Measurements from ENCODE around the gene ITIH6. TPM values are rescaled to one million over a fixed set of nuclear protein-coding genes. Genes with fewer than 3 reads are reported as not detected.

ITIH6 gene
- total RNA-seq, 1 experiment from 2014 or later, result not detected

DNA sequence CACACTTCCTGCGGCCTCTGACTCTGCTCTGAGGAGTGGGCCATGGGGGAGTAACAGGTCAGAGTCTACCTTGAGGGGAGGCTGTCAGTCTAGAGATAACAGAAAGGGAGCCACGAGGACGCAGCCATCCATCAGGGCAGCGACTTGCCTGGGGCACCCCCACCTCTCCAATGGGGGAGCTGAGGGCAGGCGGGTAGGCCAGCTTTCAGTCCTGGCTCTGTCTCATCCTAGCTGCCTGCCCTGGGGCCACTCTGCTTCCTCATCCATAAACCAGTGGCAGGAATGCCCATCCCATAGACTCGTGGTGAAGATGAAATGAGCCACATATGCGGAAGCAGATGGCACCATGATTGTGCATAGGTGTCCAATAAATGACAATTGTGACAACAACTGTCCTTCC is 22.7 kb upstream of the ITIH6 start:
- H3K4me1 ChIP-seq (replicated peaks; ENCODE audit: insufficient read depth), result no peaks in the 10 kb centered on the region
- ChIA-PET CTCF (no interaction called here), POLR2A (ENCODE audit: unreplicated experiment) (no interaction called here)
- H3K9me3 ChIP-seq (ENCODE audit: insufficient read depth, low read depth), result no peaks in the 10 kb centered on the region
- intact Hi-C loops (cut with micrococcal nuclease; ENCODE audit: unreplicated experiment), result no loop called here
- H3K27me3 ChIP-seq (ENCODE audit: insufficient read depth, low read depth), result no peaks in the 10 kb centered on the region
- no peak overlapping the region for H2AFZ ChIP-seq
- no TSS peak for BruUV-seq (replicated peaks)
- H4K20me1 ChIP-seq (ENCODE audit: insufficient read depth), result no peaks in the 10 kb centered on the region
- H3K9me2 ChIP-seq (ENCODE audit: insufficient read depth), result no peaks in the 10 kb centered on the region
- no peaks in the 10 kb centered on the region for H3K36me3 ChIP-seq (ENCODE audit: low read depth)
- no peak overlapping the region for H3K27ac ChIP-seq
- no peaks in the 10 kb centered on the region for H3K79me2 ChIP-seq (ENCODE audit: low read depth)
- no peaks in the 10 kb centered on the region for H3F3A ChIP-seq (ENCODE audit: insufficient read depth, low read depth)
- no peak overlapping the region for H3K4me3 ChIP-seq
- no peak overlapping the region for H3K4me2 ChIP-seq
- DNase-seq, result no peak
- TF ChIP-seq, protein P1, sequence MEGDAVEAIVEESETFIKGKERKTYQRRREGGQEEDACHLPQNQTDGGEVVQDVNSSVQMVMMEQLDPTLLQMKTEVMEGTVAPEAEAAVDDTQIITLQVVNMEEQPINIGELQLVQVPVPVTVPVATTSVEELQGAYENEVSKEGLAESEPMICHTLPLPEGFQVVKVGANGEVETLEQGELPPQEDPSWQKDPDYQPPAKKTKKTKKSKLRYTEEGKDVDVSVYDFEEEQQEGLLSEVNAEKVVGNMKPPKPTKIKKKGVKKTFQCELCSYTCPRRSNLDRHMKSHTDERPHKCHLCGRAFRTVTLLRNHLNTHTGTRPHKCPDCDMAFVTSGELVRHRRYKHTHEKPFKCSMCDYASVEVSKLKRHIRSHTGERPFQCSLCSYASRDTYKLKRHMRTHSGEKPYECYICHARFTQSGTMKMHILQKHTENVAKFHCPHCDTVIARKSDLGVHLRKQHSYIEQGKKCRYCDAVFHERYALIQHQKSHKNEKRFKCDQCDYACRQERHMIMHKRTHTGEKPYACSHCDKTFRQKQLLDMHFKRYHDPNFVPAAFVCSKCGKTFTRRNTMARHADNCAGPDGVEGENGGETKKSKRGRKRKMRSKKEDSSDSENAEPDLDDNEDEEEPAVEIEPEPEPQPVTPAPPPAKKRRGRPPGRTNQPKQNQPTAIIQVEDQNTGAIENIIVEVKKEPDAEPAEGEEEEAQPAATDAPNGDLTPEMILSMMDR (conservative IDR thresholded peaks at IDR 0.05), result no peak
- no peak for TF ChIP-seq EZH2 (IDR thresholded peaks at IDR 0.05; ENCODE audit: low read depth)

DNA sequence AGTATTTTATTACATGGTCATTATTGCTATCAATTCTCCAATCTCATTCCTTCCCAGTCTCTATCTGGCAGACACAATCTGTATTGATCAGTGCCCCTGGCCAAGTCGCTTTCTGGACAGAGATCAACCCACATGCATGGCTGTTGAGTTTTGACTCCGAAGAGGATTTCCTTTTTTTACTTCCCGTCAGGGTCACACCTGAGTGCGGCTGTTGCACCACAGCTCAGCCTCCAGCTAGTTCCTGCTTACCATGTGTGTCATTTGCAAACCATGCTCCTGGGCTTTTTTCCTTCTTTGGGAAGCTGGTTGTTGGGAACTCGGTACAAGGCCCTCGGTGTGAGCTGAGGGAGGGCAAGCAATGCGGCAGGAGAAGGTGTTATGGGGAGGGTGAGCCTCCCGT is 21.1 kb upstream of the ITIH6 start:
- Histone ChIP-seq H3K4me2 (no peak overlapping the region), H3F3A (ENCODE audit: insufficient read depth, low read depth) (no peaks in the 10 kb centered on the region), H3K9me3 (ENCODE audit: insufficient read depth, low read depth) (no peaks in the 10 kb centered on the region), H2AFZ (no peak overlapping the region), H3K27ac (no peak overlapping the region), H3K27me3 (ENCODE audit: insufficient read depth, low read depth) (no peaks in the 10 kb centered on the region), H3K4me1 (replicated peaks; ENCODE audit: insufficient read depth) (no peaks in the 10 kb centered on the region), H3K4me3 (no peak overlapping the region), H3K79me2 (ENCODE audit: low read depth) (no peaks in the 10 kb centered on the region), H4K20me1 (ENCODE audit: insufficient read depth) (no peaks in the 10 kb centered on the region), H3K36me3 (ENCODE audit: low read depth) (no peaks in the 10 kb centered on the region), H3K9me2 (ENCODE audit: insufficient read depth) (no peaks in the 10 kb centered on the region)
- intact Hi-C loops (cut with micrococcal nuclease; ENCODE audit: unreplicated experiment), result no loop called here
- no peak for DNase-seq
- BruUV-seq (replicated peaks), result no TSS peak
- CTCF ChIA-PET, result no interaction called here
- POLR2A ChIA-PET (ENCODE audit: unreplicated experiment), result no interaction called here
- TF ChIP-seq, protein P1 (conservative IDR thresholded peaks at IDR 0.05), result no peak
- no peak for TF ChIP-seq EZH2 (IDR thresholded peaks at IDR 0.05; ENCODE audit: low read depth)

DNA sequence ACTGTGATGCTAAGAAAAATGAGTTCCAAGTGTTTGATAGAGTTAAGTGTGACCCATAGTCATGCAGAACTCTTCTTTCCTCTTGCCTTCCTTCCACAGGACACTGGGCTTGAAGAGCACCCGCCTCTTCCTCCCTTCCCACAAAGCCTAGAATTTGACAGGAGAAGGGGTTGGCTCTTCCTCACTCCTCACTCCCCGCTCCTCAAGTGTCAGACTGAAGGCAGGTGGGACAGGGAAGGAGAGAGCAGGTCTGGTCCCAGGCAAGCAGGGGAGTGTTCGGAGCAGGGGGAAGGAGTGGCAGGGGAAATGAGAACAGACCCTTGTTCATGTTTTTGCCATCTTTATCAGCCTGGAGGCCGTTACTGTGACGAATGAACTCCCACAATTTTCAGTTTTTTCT is 20.2 kb upstream of the ITIH6 start:
- no peak overlapping the region for H3K27ac ChIP-seq
- no peaks in the 10 kb centered on the region for H3F3A ChIP-seq (ENCODE audit: insufficient read depth, low read depth)
- H4K20me1 ChIP-seq (ENCODE audit: insufficient read depth), result no peaks in the 10 kb centered on the region
- no peak overlapping the region for H2AFZ ChIP-seq
- no peaks in the 10 kb centered on the region for H3K9me2 ChIP-seq (ENCODE audit: insufficient read depth)
- TF ChIP-seq, protein P1 (conservative IDR thresholded peaks at IDR 0.05), result no peak
- no peak for TF ChIP-seq EZH2 (IDR thresholded peaks at IDR 0.05; ENCODE audit: low read depth)
- BruUV-seq (replicated peaks), result no TSS peak
- no peaks in the 10 kb centered on the region for H3K4me1 ChIP-seq (replicated peaks; ENCODE audit: insufficient read depth)
- no peak for DNase-seq
- H3K4me2 ChIP-seq, result no peak overlapping the region
- no peaks in the 10 kb centered on the region for H3K9me3 ChIP-seq (ENCODE audit: insufficient read depth, low read depth)
- no peaks in the 10 kb centered on the region for H3K36me3 ChIP-seq (ENCODE audit: low read depth)
- no peak overlapping the region for H3K4me3 ChIP-seq
- H3K27me3 ChIP-seq (ENCODE audit: insufficient read depth, low read depth), result no peaks in the 10 kb centered on the region
- H3K79me2 ChIP-seq (ENCODE audit: low read depth), result no peaks in the 10 kb centered on the region
- POLR2A ChIA-PET (ENCODE audit: unreplicated experiment), result no interaction called here
- CTCF ChIA-PET, result no interaction called here
- intact Hi-C loops (cut with micrococcal nuclease; ENCODE audit: unreplicated experiment), result no loop called here
